ENCODE results near the gene NMT1. TPM values are rescaled to one million over a fixed set of nuclear protein-coding genes. Genes with fewer than 3 reads are reported as not detected.

NMT1 gene
- total RNA-seq, 2 experiments from 2014 or later, result 61.1 to 62.2 TPM

- H3K36me3 ChIP-seq (ENCODE audit: insufficient read depth, low read length), result peaks cover 89% of the 10 kb centered on the region
- intact Hi-C loops (cut with DNase I, micrococcal nuclease), result loop anchor here in 1 of 2 experiments (5.0 kb wide), 1 partner anchor 74 kb away; no protein-coding TSS in a partner anchor
- H3K27me3 Mint-ChIP-seq, result no peaks in the 10 kb centered on the region
- H3K9me3 ChIP-seq (ENCODE audit: control insufficient read depth in 1 of 2, insufficient read depth in 1 of 2, low read length in 2 of 2), result no peaks in the 10 kb centered on the region
- H3K4me1 Mint-ChIP-seq (ENCODE audit: low read depth), result peaks cover 7% of the 10 kb centered on the region
- peak in 2 of 14 experiments; percentile 13 to 24 for DNase-seq
- no peak overlapping the region for H3K4me3 ChIP-seq (ENCODE audit: low read length)
- H3K4me3 Mint-ChIP-seq, result no peak overlapping the region
- no peaks in the 10 kb centered on the region for H3K4me1 ChIP-seq (ENCODE audit: insufficient read depth, low read length)
- ChIA-PET POLR2A (no interaction called here), CTCF (interaction anchor here (0.9 kb wide), 1 partner anchor 39 kb away, joined by 3 read pairs; the partner anchor contains the start of gene ACBD4)
- no peak overlapping the region for H3K27ac ChIP-seq (ENCODE audit: low read depth in 1 of 2, low read length in 2 of 2)
- TF ChIP-seq, protein P1, sequence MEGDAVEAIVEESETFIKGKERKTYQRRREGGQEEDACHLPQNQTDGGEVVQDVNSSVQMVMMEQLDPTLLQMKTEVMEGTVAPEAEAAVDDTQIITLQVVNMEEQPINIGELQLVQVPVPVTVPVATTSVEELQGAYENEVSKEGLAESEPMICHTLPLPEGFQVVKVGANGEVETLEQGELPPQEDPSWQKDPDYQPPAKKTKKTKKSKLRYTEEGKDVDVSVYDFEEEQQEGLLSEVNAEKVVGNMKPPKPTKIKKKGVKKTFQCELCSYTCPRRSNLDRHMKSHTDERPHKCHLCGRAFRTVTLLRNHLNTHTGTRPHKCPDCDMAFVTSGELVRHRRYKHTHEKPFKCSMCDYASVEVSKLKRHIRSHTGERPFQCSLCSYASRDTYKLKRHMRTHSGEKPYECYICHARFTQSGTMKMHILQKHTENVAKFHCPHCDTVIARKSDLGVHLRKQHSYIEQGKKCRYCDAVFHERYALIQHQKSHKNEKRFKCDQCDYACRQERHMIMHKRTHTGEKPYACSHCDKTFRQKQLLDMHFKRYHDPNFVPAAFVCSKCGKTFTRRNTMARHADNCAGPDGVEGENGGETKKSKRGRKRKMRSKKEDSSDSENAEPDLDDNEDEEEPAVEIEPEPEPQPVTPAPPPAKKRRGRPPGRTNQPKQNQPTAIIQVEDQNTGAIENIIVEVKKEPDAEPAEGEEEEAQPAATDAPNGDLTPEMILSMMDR (IDR thresholded peaks at IDR 0.05), result peak; percentile 18
- no peaks in the 10 kb centered on the region for H3K27me3 ChIP-seq (ENCODE audit: control insufficient read depth in 1 of 2, insufficient read depth in 2 of 2, low read length in 2 of 2)
- no peak for ATAC-seq (ENCODE audit: poor library complexity)
- H3K36me3 Mint-ChIP-seq (ENCODE audit: low read depth), result peaks cover 82% of the 10 kb centered on the region
- no peak overlapping the region for H3K27ac Mint-ChIP-seq
- no peaks in the 10 kb centered on the region for H3K9me3 Mint-ChIP-seq
These were observed 35.0 kb downstream of the NMT1 start for GRCh38 chr17:45096141-45096540.

GRCh38 chr17:45096926-45097325 is 35.8 kb downstream of the NMT1 start:
- Histone ChIP-seq H3K27ac (ENCODE audit: low read depth in 1 of 2, low read length in 2 of 2) (no peak overlapping the region), H3K4me3 (ENCODE audit: low read length) (no peak overlapping the region), H3K4me1 (ENCODE audit: insufficient read depth, low read length) (no peaks in the 10 kb centered on the region), H3K27me3 (ENCODE audit: control insufficient read depth in 1 of 2, insufficient read depth in 2 of 2, low read length in 2 of 2) (no peaks in the 10 kb centered on the region), H3K36me3 (ENCODE audit: insufficient read depth, low read length) (peaks cover 88% of the 10 kb centered on the region), H3K9me3 (ENCODE audit: control insufficient read depth in 1 of 2, insufficient read depth in 1 of 2, low read length in 2 of 2) (no peaks in the 10 kb centered on the region)
- Mint-ChIP-seq H3K9me3 (no peaks in the 10 kb centered on the region), H3K4me1 (ENCODE audit: low read depth) (peaks cover 7% of the 10 kb centered on the region), H3K36me3 (ENCODE audit: low read depth) (peaks cover 79% of the 10 kb centered on the region), H3K4me3 (no peak overlapping the region), H3K27ac (no peak overlapping the region), H3K27me3 (no peaks in the 10 kb centered on the region)
- intact Hi-C loops (cut with DNase I, micrococcal nuclease), result loop anchor here in 1 of 2 experiments (5.0 kb wide), 1 partner anchor 75 kb away; no protein-coding TSS in a partner anchor
- no peak for DNase-seq
- TF ChIP-seq, protein P1 (IDR thresholded peaks at IDR 0.05), result no peak
- no peak for ATAC-seq (ENCODE audit: poor library complexity)
- ChIA-PET POLR2A (no interaction called here), CTCF (interaction anchor here (0.9 kb wide), 1 partner anchor 38 kb away, joined by 3 read pairs; the partner anchor contains the start of gene ACBD4)

- intact Hi-C loops (cut with DNase I, micrococcal nuclease), result loop anchor here in 1 of 2 experiments (2.0 to 5.0 kb wide), 2 partner anchors 76 to 175 kb away; no protein-coding TSS in a partner anchor
- H3K36me3 Mint-ChIP-seq (ENCODE audit: low read depth), result peaks cover 79% of the 10 kb centered on the region
- POLR2A ChIA-PET, result no interaction called here
These were observed 37.2 kb downstream of the NMT1 start for GRCh38 chr17:45098081-45098868.

More at GRCh38 chr17:45098081-45098868, 37.2 kb downstream of the NMT1 start:
- no peak for ATAC-seq (ENCODE audit: poor library complexity)
- Histone ChIP-seq H3K36me3 (ENCODE audit: insufficient read depth, low read length) (peaks cover 88% of the 10 kb centered on the region), H3K9me3 (ENCODE audit: control insufficient read depth in 1 of 2, insufficient read depth in 1 of 2, low read length in 2 of 2) (no peaks in the 10 kb centered on the region), H3K27me3 (ENCODE audit: control insufficient read depth in 1 of 2, insufficient read depth in 2 of 2, low read length in 2 of 2) (no peaks in the 10 kb centered on the region), H3K4me3 (ENCODE audit: low read length) (no peak overlapping the region), H3K4me1 (ENCODE audit: insufficient read depth, low read length) (no peaks in the 10 kb centered on the region), H3K27ac (ENCODE audit: low read depth in 1 of 2, low read length in 2 of 2) (no peak overlapping the region)
- no peaks in the 10 kb centered on the region for H3K27me3 Mint-ChIP-seq
- no peaks in the 10 kb centered on the region for H3K9me3 Mint-ChIP-seq
- peaks cover 7% of the 10 kb centered on the region for H3K4me1 Mint-ChIP-seq (ENCODE audit: low read depth)
- TF ChIP-seq, protein P1 (IDR thresholded peaks at IDR 0.05), result no peak
- CTCF ChIA-PET, result interaction anchor here (1.0 to 1.7 kb wide), 8 partner anchors 14 to 319 kb away, joined by 3 to 7 read pairs (median 5); no protein-coding TSS in a partner anchor
- no peak overlapping the region for H3K4me3 Mint-ChIP-seq
- DNase-seq, result no peak
- H3K27ac Mint-ChIP-seq, result no peak overlapping the region
